ENCODE results near the gene ATL3.

- TF ChIP-seq POLR2A (IDR thresholded peaks at IDR 0.05) (no peak), CTCF (IDR thresholded peaks at IDR 0.05) (no peak), POLR2AphosphoS5 (IDR thresholded peaks at IDR 0.05) (peak in 1 of 3 donors; percentile 40)
These were observed 96.1 kb downstream of the ATL3 start for GRCh38 chr11:63574856-63575602.

Measured in stomach (tissue), 4 donors.